WERI-Rb-1 (cell line): Measurements from ENCODE around the gene JCHAIN.
A peak's percentile ranks its signal among the peaks of the same experiment; 100 is the strongest.
"Not testable (repeated sequence)": the region's sequence is repeated elsewhere in the genome, so short reads cannot be mapped to it uniquely, and the experiment has no call there.

Experiments
- DNase-seq: peaks from one replicate; pipeline ENCODE4 v3.0.0-alpha.2; 2020
- H3K27ac ChIP-seq: fragments of 250-450 bp; sonication (Bioruptor Pico); 2 replicates; pipeline ENCODE4 v1.5.1; 2020; ENCODE audit warnings: mild to moderate bottlenecking, moderate library complexity
- H3K27me3 ChIP-seq: fragments of 250-450 bp; sonication (Bioruptor Pico); 2 replicates; pipeline ENCODE4 v1.5.1; 2021; ENCODE audit warnings: mild to moderate bottlenecking, low read depth, moderate library complexity; ENCODE audit not compliant: insufficient read depth, severe bottlenecking
- H3K36me3 ChIP-seq: fragments of 250-450 bp; sonication (Bioruptor Pico); 2 replicates; pipeline ENCODE4 v1.5.1; 2020; ENCODE audit warnings: mild to moderate bottlenecking, moderate library complexity
- H3K4me3 ChIP-seq: 2 replicates; pipeline ENCODE4 v1.5.1; 2011; ENCODE audit warnings: low read depth, mild to moderate bottlenecking, control low read depth, low read length
- H3K9me3 ChIP-seq: fragments of 250-450 bp; sonication (Bioruptor Pico); 2 replicates; pipeline ENCODE4 v1.5.1; 2021; ENCODE audit warnings: mild to moderate bottlenecking, moderate library complexity; ENCODE audit not compliant: severe bottlenecking
- CTCF ChIP-seq: IDR thresholded peaks from 2 replicates; pipeline ENCODE4 v1.5.1; 2011; ENCODE audit warnings: low read depth, mild to moderate bottlenecking, control low read depth, inconsistent platforms, low read length

Gene JCHAIN

GRCh38 chr4:70705183-70706043 is 39.1 kb upstream of the JCHAIN start:
- DNase-seq, result peak; percentile 86
- TF ChIP-seq CTCF, result no peak
- Histone ChIP-seq H3K27me3 (no peaks in the 10 kb centered on the region), H3K27ac (peak overlapping the region; percentile 98), H3K9me3 (no peaks in the 10 kb centered on the region), H3K4me3 (peak overlapping the region; percentile 57), H3K36me3 (no peaks in the 10 kb centered on the region)

- peak overlapping the region; percentile 98 for H3K27ac ChIP-seq
- H3K4me3 ChIP-seq, result peak overlapping the region; percentile 57
- TF ChIP-seq CTCF, result no peak
- no peaks in the 10 kb centered on the region for H3K27me3 ChIP-seq
- DNase-seq, result no peak
- H3K9me3 ChIP-seq, result no peaks in the 10 kb centered on the region
- H3K36me3 ChIP-seq, result no peaks in the 10 kb centered on the region
Measured at GRCh38 chr4:70704931-70705182, 38.5 kb upstream of the JCHAIN start.

GRCh38 chr4:70704215-70704930 is 38.1 kb upstream of the JCHAIN start:
- Histone ChIP-seq H3K9me3 (no peaks in the 10 kb centered on the region), H3K4me3 (peak overlapping the region; percentile 57), H3K27ac (peak overlapping the region; percentile 98), H3K36me3 (no peaks in the 10 kb centered on the region), H3K27me3 (no peaks in the 10 kb centered on the region)
- peak; percentile 94 for DNase-seq
- TF ChIP-seq CTCF, result peak; percentile 57

- no peaks in the 10 kb centered on the region for H3K36me3 ChIP-seq
- peak; percentile 25 for DNase-seq
- H3K4me3 ChIP-seq, result peak overlapping the region; percentile 57
- TF ChIP-seq CTCF, result no peak
- no peaks in the 10 kb centered on the region for H3K27me3 ChIP-seq
- H3K27ac ChIP-seq, result peak overlapping the region; percentile 98
- no peaks in the 10 kb centered on the region for H3K9me3 ChIP-seq
Measured at GRCh38 chr4:70703619-70704214, 37.4 kb upstream of the JCHAIN start.

- H3K27me3 ChIP-seq, H3K36me3 ChIP-seq, H3K27ac ChIP-seq, H3K4me3 ChIP-seq, DNase-seq, H3K9me3 ChIP-seq: not testable (repeated sequence)
Measured at GRCh38 chr4:70702592-70702991, 36.3 kb upstream of the JCHAIN start.

- DNase-seq, result no peak
Measured at GRCh38 chr4:70701271-70701670, 35.0 kb upstream of the JCHAIN start.

More at GRCh38 chr4:70701271-70701670, 35.0 kb upstream of the JCHAIN start:
- Histone ChIP-seq H3K27me3 (no peaks in the 10 kb centered on the region), H3K9me3 (no peaks in the 10 kb centered on the region), H3K36me3 (no peaks in the 10 kb centered on the region), H3K27ac (no peak overlapping the region), H3K4me3 (no peak overlapping the region)
- TF ChIP-seq CTCF, result no peak
